Caco-2 (cell line): ENCODE data around the gene PLSCR1. TPM values are rescaled to one million over a fixed set of nuclear protein-coding genes. Genes with fewer than 3 reads are reported as not detected.
"Not testable (repeated sequence)": the region's sequence is repeated elsewhere in the genome, so short reads cannot be mapped to it uniquely, and the experiment has no call there.

Source experiments
- BruUV-seq: library from RNA; stranded (reverse); fragments of 400-500 nt; replicated peaks from 2 replicates; lab custom pipeline; 2021; lab: Mats Ljungman, UMichigan
- CTCF ChIA-PET: fragments of 300-600 bp; sonication (Branson Sonifier 250); formaldehyde crosslinking; loops from one replicate; lab custom pipeline; 2022; ENCODE audit warnings: antibody characterized with exemption; lab: Charles Lee
- POLR2A ChIA-PET: fragments of 300-600 bp; sonication (Branson Sonifier 250); formaldehyde crosslinking; loops from one replicate; lab custom pipeline; 2022; ENCODE audit warnings: antibody characterized with exemption; lab: Charles Lee
- DNase-seq, 2 experiments: peaks; one replicate each; pipeline versions ENCODE4 v3.0.0 to v3.0.0-alpha.2; 2020 to 2022
- H3K27me3 ChIP-seq: replicated peaks from 2 replicates; pipeline ENCODE4 v1.6.0; 2011; ENCODE audit warnings: low read length; ENCODE audit not compliant: control insufficient read depth, insufficient read depth
- H3K36me3 ChIP-seq: 2 replicates; pipeline ENCODE4 v1.5.1; 2011; ENCODE audit warnings: low read length; ENCODE audit not compliant: control insufficient read depth, insufficient read depth
- H3K4me1 ChIP-seq: fragments of 250-450 bp; sonication (Bioruptor Pico); 2 replicates; pipeline ENCODE4 v1.5.1; 2020; ENCODE audit warnings: mild to moderate bottlenecking
- H3K4me3 ChIP-seq: 2 replicates; pipeline ENCODE4 v1.5.1; 2011; ENCODE audit warnings: low read depth, mild to moderate bottlenecking, control low read depth, low read length
- H3K9me3 ChIP-seq: fragments of 250-450 bp; sonication (Bioruptor Pico); 2 replicates; pipeline ENCODE4 v1.5.1; 2020; ENCODE audit warnings: mild to moderate bottlenecking, moderate library complexity
- H3K27ac Mint-ChIP-seq: one replicate; pipeline ENCODE4 v1.8.0; 2022; ENCODE audit warnings: mixed read lengths; ENCODE audit not compliant: unreplicated experiment
- H3K27me3 Mint-ChIP-seq: one replicate; pipeline ENCODE4 v1.8.0; 2022; ENCODE audit warnings: mixed read lengths; ENCODE audit not compliant: insufficient read depth, unreplicated experiment
- H3K36me3 Mint-ChIP-seq: one replicate; pipeline ENCODE4 v1.8.0; 2022; ENCODE audit warnings: mild to moderate bottlenecking, mixed read lengths; ENCODE audit not compliant: insufficient read depth, unreplicated experiment
- H3K4me1 Mint-ChIP-seq: one replicate; pipeline ENCODE4 v1.8.0; 2022; ENCODE audit warnings: low read depth, mixed read lengths; ENCODE audit not compliant: unreplicated experiment
- H3K4me3 Mint-ChIP-seq: one replicate; pipeline ENCODE4 v1.8.0; 2022; ENCODE audit warnings: mild to moderate bottlenecking, moderate library complexity, mixed read lengths; ENCODE audit not compliant: unreplicated experiment
- H3K9me3 Mint-ChIP-seq: one replicate; pipeline ENCODE4 v1.8.0; 2022; ENCODE audit warnings: mixed read lengths; ENCODE audit not compliant: unreplicated experiment
- intact Hi-C: fragments of 100-400 bp; cut with micrococcal nuclease; formaldehyde crosslinking; loops from one replicate; pipeline ENCODE4 v1.10.0; 2022; ENCODE audit not compliant: unreplicated experiment
- total RNA-seq: library from RNA; stranded (reverse); gene quantifications from 2 replicates; pipeline ENCODE4 v1.2.3, GENCODE V29; 2022
- TF ChIP-seq, protein P1 (sequence below), 2 experiments: fragments of 200-600 bp in 1 of 2; IDR thresholded peaks; 1 replicate in 1 of 2; 2 replicates in 1 of 2; pipeline versions ENCODE4 v1.5.1 to v1.8.0; 2011 to 2022; ENCODE audit warnings: antibody characterized with exemption in 1 of 2, control low read depth in 1 of 2, inconsistent platforms in 1 of 2, low read depth in 1 of 2, low read length in 1 of 2, mild to moderate bottlenecking in 1 of 2, moderate library complexity in 1 of 2; ENCODE audit not compliant: insufficient read depth in 1 of 2, severe bottlenecking in 1 of 2, unreplicated experiment in 1 of 2

Gene PLSCR1
- total RNA-seq, 1 experiment from 2014 or later = 116 TPM

DNA sequence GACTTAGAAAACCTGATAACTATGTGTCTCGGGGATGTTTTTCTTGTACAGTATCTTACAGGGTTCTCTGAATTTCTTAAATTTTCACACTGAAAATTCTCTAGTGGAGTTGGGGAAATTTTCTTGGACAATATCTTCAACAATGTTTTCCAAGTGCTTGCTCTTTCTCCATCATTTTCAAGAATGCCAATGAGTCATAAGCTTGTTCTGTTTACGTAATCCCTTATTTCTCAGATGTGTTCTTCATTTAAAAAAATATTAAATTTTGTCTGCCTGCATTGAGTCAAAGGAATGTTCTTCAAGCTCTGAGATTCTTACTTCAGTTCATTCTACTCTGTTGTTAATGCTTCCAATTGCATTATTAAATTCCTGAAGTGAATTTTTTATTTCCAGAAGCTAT is 53.1 kb downstream of the PLSCR1 start:
- no peak for DNase-seq
- H3K27me3 ChIP-seq = no peaks in the 10 kb centered on the region
- ChIA-PET POLR2A (no interaction called here), CTCF (no interaction called here)
- TF ChIP-seq, protein P1, sequence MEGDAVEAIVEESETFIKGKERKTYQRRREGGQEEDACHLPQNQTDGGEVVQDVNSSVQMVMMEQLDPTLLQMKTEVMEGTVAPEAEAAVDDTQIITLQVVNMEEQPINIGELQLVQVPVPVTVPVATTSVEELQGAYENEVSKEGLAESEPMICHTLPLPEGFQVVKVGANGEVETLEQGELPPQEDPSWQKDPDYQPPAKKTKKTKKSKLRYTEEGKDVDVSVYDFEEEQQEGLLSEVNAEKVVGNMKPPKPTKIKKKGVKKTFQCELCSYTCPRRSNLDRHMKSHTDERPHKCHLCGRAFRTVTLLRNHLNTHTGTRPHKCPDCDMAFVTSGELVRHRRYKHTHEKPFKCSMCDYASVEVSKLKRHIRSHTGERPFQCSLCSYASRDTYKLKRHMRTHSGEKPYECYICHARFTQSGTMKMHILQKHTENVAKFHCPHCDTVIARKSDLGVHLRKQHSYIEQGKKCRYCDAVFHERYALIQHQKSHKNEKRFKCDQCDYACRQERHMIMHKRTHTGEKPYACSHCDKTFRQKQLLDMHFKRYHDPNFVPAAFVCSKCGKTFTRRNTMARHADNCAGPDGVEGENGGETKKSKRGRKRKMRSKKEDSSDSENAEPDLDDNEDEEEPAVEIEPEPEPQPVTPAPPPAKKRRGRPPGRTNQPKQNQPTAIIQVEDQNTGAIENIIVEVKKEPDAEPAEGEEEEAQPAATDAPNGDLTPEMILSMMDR (IDR thresholded peaks at IDR 0.05; ENCODE audit: insufficient read depth in 1 of 2, low read depth in 1 of 2, low read length in 1 of 2, severe bottlenecking in 1 of 2, unreplicated experiment in 1 of 2) = no peak
- H3K4me3 ChIP-seq = no peak overlapping the region
- intact Hi-C loops = no loop called here
- BruUV-seq = no TSS peak
- no peaks in the 10 kb centered on the region for H3K4me1 ChIP-seq
- Mint-ChIP-seq H3K4me3 (no peak overlapping the region), H3K36me3 (no peaks in the 10 kb centered on the region), H3K4me1 (no peaks in the 10 kb centered on the region), H3K27ac (no peak overlapping the region), H3K27me3 (no peaks in the 10 kb centered on the region), H3K9me3 (no peaks in the 10 kb centered on the region)
- no peaks in the 10 kb centered on the region for H3K36me3 ChIP-seq
- H3K9me3 ChIP-seq = no peaks in the 10 kb centered on the region

DNA sequence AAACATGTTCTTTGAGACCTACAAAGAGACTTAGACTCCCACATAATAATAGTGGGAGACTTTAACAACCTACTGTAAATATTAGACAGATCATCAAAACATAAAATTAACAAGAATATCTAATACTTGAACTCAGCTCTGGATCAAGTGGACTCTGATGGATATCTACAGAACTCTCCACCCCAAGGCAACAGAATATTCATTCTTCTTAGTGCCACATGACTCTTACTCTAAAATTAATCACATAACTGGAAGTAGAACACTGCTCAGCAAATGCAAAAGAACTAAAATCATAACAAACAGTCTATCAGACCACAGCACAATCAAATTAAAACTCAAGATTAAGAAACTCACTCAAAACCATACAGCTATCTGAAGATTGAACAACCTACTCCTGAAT is 59.1 kb downstream of the PLSCR1 start:
- H3K27me3 ChIP-seq = no peaks in the 10 kb centered on the region
- H3K36me3 ChIP-seq = no peaks in the 10 kb centered on the region
- intact Hi-C loops = no loop called here
- no peaks in the 10 kb centered on the region for H3K9me3 ChIP-seq
- ChIA-PET CTCF (no interaction called here), POLR2A (no interaction called here)
- no peak for DNase-seq
- no peak overlapping the region for H3K4me3 ChIP-seq
- no peak overlapping the region for H3K4me3 Mint-ChIP-seq
- no peak overlapping the region for H3K27ac Mint-ChIP-seq
- BruUV-seq = no TSS peak
- no peaks in the 10 kb centered on the region for H3K36me3 Mint-ChIP-seq
- no peaks in the 10 kb centered on the region for H3K4me1 ChIP-seq
- TF ChIP-seq, protein P1 (IDR thresholded peaks at IDR 0.05; ENCODE audit: insufficient read depth in 1 of 2, low read depth in 1 of 2, low read length in 1 of 2, severe bottlenecking in 1 of 2, unreplicated experiment in 1 of 2) = no peak
- H3K9me3 Mint-ChIP-seq = peaks cover 19% of the 10 kb centered on the region
- no peaks in the 10 kb centered on the region for H3K4me1 Mint-ChIP-seq
- no peaks in the 10 kb centered on the region for H3K27me3 Mint-ChIP-seq

DNA sequence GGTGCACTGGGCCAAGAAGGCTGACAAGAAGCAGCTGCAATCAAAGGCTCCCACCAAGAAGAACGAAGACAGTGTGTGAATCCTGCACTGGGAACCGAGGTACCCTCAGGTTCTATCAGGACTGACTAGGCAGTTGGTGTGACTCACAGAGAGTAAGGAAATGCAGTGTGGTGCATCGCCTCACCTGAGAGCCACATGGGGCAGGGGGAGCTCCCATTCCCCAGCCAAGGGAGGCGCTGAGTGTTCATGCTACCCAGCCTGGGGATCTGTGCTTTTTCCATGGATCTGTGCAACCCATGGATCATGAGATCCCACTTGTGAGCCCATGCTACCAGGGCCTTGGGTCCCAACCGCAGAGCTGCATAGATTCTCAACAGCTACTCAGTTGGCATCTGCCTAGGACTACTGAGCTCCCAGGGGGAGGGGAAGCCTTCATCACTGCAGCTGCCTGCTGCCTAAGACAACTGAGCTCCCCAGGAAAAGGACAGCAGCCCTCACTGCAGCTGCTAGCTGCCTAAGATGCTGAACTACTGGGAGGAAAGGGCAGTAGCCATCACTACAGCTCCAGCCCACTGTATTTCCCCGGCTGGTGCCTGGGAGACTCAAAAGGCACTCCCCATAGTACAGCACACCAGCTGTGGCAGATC is 68.2 kb downstream of the PLSCR1 start:
- TF ChIP-seq, protein P1 (IDR thresholded peaks at IDR 0.05; ENCODE audit: insufficient read depth in 1 of 2, low read depth in 1 of 2, low read length in 1 of 2, severe bottlenecking in 1 of 2, unreplicated experiment in 1 of 2) = no peak
- POLR2A ChIA-PET = no interaction called here
- H3K36me3 ChIP-seq = no peaks in the 10 kb centered on the region
- intact Hi-C loops = no loop called here
- Mint-ChIP-seq H3K36me3 (no peaks in the 10 kb centered on the region), H3K9me3 (peaks cover 9% of the 10 kb centered on the region), H3K27me3 (peaks cover 7% of the 10 kb centered on the region), H3K27ac (no peak overlapping the region), H3K4me1 (peaks cover 5% of the 10 kb centered on the region), H3K4me3 (no peak overlapping the region)
- H3K27me3 ChIP-seq = no peaks in the 10 kb centered on the region
- H3K4me3 ChIP-seq = no peak overlapping the region
- CTCF ChIA-PET = no interaction called here
- no peaks in the 10 kb centered on the region for H3K9me3 ChIP-seq
- DNase-seq = no peak
- BruUV-seq = no TSS peak
- H3K4me1 ChIP-seq = no peaks in the 10 kb centered on the region

DNA sequence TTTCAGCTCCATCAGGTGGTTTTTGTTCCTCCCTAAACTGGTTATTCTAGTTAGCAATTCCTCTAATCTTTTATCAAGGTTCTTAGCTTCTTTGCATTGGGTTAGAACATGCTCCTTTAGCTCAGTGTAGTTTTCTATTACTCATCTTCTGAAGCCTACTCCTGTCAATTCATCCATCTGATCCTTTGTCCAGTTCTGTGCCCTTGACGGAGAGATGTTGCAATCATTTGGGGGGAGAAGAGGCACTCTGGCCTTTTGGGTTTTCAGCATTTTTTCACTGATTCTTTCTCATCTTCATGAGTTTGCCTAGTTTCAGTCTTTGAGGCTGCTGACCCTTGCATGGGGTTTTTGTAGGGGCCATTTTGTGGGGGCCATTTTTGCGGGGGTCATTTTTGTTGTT is 69.4 kb downstream of the PLSCR1 start:
- H3K4me3 Mint-ChIP-seq, H3K36me3 Mint-ChIP-seq, H3K9me3 Mint-ChIP-seq, intact Hi-C loops, H3K4me1 ChIP-seq, DNase-seq, H3K27ac Mint-ChIP-seq, H3K27me3 Mint-ChIP-seq, H3K4me1 Mint-ChIP-seq, H3K4me3 ChIP-seq, POLR2A ChIA-PET, H3K27me3 ChIP-seq, H3K36me3 ChIP-seq, BruUV-seq, H3K9me3 ChIP-seq, CTCF ChIA-PET: not testable (repeated sequence)
